ENCODE measurements around the gene IRX6.

Gene IRX6

DNA sequence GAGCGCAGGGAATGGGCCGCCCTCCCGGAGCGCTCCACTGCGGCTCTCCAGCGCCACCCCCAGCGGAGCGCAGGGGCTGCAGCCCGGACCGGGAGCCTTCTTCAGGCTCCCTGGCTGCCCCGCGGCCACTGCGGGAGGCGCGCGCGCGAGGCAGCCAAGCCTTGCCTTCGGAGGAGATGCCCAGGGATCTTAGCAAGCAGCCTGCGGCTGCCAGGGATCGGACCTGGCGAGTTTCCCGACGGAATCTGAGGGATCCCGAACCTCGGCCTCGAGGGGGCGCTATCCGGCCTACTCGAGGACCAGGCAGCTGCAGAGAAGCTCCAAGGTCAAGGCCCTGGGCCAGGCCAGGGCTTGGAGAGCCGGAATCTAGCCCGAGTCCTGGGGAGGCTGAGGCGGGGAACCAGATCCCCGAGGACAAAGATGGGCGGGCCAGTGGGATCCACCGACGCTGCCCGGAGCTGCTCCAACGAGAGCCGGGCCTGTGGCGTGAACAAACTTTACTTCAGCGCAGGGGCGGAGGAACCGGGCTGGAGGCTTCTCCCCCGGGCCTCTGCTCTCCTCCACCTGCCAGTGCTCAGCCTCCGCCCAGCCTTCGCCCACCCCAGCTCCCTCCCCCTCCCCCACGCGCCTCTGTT is at the start of gene IRX6:
TSS of gene IRX6 (plus strand) at position 567 of the 635 bp plus-strand sequence. CDS start 889 bp downstream, outside the sequence.
- no peak for DNase-seq (ENCODE audit: low read depth in 2 of 2)

DNA sequence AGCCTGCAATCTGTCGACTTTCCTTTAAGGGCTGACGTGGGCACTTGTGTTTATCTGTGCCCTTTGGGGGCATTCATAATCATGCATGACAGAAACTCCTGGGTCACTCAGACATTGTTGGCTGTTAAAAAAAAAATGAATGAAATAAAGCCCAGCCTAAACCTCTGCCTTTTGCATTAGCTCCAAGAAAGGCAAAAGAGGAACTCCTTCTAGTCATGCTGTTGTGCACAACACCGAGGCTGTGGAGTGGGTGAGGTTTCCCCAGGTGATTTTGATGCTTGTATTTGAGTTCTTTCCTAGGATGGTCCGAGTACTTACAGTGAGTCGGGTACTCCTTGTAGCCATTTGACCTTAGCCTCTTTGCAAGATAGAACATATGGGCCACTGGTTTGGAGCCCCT is 49.6 kb upstream of the IRX6 start:
- no peak for DNase-seq (ENCODE audit: low read depth in 2 of 2)

DNA sequence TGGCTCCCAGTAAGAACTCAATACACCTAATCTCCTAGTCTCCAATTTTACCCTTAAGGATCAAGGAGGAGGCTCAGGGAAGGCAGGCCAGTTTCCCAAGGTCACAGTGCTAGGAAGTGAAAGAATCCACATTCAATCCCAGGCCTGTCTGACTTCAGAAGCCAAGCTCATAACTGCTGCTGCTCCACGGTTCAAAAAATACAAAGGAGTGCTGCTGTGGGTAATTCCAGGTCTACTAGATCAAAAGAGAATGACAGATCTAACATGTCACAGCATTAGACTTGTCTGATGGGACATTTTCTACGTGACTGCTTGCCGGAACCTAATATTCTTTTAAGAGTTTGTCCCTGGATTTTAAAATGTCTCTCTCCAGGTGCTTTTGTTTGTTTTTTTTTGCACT is 48.8 kb upstream of the IRX6 start:
- DNase-seq (ENCODE audit: low read depth in 2 of 2): no peak

DNA sequence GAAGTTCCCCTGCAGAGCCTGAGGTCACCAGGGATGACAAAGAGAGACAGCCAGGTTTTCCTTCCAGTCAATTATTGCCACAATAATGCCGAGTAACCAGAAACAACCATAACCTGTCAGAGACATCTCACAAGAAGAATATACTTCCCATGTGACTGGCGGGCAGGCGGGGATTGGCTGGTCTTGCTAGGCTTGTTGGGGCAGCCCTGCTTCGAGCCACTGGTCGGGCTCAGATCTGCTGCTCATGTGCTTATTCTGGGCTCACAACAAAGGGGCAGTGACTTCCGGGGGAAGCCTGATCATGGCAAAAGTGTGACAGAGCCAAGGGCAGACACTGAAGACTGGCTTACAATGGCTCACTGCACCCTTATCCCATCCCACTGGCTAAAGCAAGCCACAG is 48.1 kb upstream of the IRX6 start:
- DNase-seq (ENCODE audit: low read depth in 2 of 2): no peak

DNA sequence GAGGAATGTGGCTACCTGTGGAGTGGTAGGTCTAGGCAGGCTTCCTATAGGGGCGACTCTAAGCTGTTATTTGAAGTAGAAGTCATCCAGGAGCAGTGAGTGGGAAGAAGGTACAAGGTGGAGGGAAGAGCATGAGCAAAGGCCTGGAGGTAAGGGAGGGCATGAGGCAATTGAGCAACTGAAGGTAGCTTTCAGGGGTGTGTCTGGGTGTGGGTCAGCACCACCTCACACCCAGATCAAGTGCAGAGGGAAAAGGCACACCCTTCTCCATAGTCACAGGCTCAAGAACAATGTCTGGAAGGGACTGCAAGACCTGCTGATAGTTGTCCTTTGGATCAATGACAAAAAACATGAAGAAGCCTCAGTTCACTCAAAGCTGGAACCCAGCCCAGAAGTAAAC is 46.5 kb upstream of the IRX6 start:
- no peak for DNase-seq (ENCODE audit: low read depth in 2 of 2)

DNA sequence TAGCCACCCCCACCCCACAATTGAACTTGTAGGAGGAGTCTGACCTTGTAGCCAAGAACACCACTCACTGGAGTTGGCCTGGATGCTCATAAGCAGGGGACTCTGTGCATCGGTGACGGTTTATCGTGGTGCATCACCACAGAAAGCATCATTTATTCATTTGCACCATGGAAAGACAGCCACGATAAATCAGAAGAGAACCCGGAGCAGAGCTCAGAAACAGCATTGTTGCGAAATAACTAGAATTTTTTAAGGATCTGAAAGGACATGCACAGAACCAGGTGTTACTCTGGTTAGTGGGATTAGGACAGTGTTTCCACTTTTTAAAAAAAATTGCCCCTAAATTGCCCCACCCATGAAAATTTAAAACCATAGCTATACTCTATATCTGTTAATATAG is 44.4 kb upstream of the IRX6 start:
- DNase-seq (ENCODE audit: low read depth in 2 of 2): no peak

DNA sequence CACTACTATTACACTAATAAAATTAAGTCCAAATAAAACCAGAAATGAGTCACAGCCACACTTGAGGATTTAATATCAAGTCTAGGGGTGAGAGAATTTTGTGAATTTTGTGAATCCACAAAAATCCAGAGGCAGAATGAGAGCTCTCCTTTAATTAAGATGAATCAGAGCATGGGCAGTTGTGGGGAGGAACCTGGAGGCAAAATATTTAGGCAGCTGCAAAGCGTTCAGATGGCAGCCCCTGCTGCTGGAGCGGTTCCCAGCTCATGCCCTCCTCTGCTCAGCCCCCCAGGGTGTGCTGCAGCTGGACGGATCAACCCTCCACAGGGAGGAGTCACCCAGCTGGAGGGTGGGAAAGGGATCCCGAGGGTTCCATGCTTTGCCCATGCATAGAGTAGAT is 43.4 kb upstream of the IRX6 start:
- no peak for DNase-seq (ENCODE audit: low read depth in 2 of 2)

DNA sequence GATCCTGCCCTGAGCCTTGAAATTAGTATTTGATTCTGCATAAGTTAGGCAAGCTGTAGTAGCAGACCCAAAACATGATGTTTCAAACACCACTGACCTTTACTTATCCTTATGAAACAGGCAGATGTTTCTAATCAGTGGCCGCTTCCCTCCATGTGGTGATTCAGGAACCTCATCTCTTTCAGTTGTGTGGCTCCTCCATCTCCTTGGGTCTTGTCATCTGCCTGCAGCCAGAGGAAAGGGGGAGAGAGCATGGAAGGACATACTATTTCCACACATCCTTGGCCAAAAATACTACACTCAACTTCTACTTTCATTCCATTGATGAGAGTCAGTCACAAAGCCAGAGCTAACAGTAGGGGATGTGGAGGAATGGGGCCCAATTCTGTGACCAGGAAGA is 41.6 kb upstream of the IRX6 start:
- no peak for DNase-seq (ENCODE audit: low read depth in 2 of 2)

DNA sequence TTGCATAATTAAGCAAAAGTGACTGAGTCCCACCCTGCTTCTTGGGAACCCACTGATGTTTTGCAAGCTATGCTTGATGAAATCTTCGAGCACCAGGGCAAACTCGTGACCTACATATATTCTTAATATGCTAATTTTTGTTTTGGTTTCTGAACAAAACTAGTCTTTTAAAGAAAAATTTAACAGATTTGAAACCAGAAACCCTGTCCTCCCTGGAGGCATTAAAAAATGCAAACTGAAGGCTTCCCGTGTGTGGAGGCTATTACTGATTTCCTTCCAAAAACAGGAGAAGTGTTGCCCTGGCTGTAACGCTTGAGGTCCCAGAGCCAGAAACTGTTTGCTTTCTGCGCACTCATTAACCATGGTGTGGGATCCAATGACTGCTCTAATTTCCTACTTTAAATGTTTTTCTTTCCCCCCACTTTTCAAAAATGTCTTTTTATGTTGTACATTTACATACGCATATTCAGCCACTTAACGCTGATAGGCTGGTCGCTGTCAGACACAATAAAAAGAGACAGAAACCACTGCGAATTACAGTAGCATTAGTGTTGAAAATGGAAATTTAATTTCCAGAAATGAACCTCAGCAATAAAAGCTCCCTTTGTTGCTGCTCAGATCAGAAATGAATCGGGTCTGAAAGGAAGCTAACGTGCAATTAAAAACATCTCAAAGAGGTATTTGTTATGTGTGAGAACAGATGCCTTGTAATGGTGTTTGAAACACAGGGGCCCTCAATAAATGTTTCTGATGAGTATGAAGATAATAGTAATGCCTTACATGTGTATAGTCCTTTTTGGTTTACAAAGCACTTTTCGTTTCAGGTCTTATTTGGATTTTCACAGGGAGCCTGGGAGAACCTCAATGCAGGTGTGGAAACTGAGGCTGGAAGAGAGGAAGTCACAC is 39.9 kb upstream of the IRX6 start:
- no peak for DNase-seq (ENCODE audit: low read depth in 2 of 2)

DNA sequence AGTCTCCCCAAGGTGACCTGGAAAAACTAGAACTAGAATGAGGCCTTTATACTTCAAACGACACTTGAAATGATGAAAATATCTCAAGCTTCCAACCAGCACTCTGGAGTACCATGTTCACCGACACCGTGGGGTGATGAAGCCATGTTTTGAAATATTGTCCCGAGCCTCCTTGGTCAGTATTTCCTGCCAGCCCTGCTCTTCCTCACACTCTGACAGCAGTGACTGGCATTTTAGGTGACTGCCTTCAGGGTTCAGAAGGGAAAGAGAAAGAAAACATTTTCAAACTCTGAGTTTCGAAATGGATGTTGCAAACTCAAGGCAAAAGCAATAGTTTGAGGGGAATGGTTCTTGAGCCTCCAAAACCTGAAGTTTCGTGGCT is 39.3 kb upstream of the IRX6 start:
- DNase-seq (ENCODE audit: low read depth in 2 of 2): no peak

DNA sequence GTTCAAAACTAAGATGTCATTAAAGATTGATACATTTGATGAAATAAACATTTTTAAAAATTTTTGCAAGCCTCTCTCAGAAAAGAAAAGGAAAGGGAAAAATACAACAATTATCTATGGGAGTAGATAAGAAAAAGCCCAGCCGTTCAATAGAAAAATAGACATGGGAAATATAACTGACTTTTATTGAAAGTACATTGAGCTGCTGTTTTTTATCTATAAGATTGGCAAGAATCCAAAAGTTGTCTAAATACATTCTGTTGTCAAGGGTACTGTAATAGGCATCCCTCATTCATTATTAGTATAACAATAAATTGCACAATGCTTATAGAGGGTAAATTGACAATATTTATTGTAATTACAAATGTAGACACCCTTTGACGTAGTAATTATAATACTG is 38.4 kb upstream of the IRX6 start:
- DNase-seq (ENCODE audit: low read depth in 2 of 2): no peak

DNA sequence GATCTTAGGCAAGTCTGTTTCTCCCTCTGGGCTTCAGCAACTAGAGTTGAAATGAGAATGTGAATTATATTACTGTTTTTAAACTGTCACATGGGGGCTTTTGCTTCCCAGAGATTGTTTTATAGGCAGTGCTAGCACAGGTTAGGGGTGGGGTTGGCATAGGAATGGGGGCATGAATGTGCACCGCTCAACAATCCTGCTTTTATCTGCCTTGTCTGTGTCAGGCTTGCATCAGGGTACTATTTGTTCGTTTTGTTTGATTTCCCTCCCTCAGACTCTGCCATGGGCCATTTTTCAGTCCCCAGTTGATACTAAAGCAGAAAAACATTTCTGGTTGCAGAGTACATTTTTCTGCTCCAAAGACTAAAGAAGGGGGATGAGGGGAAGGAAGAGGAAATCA is 34.6 kb upstream of the IRX6 start:
- DNase-seq (ENCODE audit: low read depth in 2 of 2): no peak

DNA sequence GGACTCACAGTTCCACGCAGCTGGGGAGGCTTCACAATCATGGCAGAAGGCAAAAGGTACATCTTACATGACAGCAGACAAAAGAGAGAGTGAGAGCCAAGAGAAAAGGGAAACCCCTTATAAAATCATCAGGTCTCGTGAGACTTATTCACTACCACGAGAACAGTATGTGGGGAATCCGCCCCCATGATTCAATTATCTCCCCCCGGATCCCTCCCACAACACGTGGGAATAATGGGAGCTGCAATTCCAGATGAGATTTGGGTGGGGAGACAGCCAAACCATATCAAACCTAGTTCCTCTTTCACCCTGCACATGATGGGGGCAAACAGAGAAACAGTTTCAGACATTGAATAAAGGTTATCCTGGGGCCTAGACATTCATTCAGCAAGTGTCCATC is 32.2 kb upstream of the IRX6 start:
- no peak for DNase-seq (ENCODE audit: low read depth in 2 of 2)

DNA sequence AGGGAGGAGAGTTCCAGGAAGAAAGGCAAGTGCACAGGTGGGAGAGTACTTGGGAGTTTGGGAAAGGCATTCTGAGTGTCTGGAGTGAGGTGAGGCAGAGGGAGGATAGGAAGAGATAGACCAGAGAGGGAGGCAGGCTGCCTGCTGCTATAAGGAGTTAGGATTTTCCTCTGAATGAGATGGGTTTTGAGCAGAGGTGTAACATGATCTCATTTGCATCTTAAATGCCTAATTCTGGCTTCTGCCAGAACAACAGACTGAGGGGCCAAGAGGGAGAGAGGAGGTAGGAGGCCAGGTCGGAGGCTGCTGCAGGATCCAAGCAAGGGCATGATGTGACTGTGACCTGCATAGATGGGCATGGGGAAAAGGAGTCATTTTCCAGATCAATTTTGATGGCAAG is 31.5 kb upstream of the IRX6 start:
- no peak for DNase-seq (ENCODE audit: low read depth in 2 of 2)

DNA sequence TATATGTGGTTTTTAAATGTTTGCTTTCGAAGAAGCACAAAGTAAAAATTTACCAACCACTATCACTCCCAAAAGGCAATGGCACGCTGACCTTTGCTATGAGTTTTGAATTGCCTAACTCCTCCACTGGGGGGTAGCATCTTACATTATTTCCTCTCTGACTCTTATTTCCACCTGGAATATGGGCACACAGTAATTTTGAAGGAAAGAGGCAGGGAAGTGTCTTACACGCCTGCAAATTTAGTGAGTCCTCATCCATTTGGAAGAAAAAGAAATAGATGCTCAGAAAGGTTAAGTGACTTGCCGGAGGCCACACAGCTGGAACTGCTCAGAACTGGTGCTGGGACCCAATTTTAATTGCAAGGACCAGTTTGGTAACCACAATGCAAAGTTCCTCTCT is 29.9 kb upstream of the IRX6 start:
- no peak for DNase-seq (ENCODE audit: low read depth in 2 of 2)

DNA sequence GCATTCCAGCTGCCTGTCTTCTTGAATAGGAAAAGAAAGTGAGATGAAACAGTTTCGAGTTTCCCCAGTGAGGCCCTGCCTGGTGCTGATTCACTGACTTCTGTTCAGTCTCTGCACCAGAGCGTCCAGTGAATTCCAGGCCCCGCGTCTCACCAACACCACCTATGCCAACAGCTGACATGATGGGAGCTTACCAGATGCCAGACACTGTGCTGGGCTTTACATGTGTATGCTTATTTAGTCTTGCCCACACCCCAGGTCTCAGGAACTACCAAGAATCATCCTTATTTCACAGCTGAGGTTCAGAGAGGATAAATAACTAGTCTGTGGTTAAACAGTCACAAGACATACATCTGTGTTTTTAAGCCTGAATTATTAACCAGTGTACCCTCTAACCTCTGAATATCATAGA is 29.1 kb upstream of the IRX6 start:
- DNase-seq (ENCODE audit: low read depth in 2 of 2): no peak

DNA sequence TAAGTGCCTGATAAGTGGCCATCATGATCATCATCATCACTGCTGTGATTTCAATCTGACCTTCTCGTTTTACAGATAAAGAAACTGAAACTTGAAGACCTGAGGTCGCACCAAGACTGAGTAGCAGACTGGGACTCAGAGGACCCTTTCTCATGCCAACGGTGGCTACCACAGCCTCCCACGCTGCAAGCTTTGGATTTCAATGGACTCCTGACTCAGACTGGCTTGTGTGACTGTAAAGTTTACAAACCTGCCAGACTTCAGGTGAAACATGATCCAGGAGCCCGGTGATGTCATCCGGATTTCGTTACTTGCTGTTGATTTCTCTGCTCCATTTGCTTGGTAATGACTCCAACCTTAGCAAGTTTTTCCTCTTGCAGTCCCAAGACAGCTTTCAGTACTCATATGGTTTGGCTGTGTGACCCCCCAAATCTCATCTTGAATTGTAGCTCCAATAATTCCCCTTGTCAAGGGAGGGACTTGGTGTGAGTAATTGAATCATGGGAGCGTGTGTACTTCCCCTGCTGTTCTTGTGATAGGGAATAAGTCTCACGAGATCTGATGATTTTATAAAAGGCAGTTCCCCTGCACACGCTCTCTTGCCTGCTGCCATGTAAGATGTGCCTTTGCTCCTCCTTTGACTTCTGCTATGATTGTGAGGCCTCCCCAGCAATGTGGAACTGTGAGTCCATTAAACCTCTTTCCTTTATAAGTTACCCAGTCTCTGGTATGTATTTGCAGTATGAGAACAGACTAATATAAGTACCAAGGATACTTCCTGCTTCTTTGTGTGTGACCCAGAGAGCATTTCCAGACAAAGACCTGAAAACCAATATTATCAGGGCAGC is 26.7 kb upstream of the IRX6 start:
- DNase-seq (ENCODE audit: low read depth in 2 of 2): no peak

DNA sequence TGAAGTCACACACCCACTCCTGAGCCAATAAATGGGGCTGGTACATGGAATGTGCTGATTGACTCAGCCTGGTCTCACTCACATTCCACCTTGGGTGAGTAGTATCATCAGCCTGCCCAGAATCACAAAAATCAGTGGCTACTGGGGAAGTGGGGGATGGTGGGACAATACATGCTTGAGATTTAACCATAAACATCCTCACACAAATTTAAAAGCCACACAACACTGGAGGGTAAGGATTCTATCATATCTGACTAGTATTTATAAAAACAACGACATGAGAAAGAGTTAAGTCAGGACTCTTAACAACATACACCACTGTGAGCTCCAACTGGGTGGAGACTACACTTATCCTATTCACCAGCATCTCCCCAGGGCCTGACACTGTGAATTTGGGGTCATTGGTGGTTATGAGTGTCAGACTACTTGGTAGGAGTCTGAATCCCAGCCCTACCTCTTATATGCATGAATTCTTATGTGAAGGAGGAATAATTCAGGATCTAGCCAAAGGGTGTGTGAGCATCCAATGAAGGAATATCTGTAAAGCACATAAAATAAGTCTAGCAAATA is 26.0 kb upstream of the IRX6 start:
- no peak for DNase-seq (ENCODE audit: low read depth in 2 of 2)

DNA sequence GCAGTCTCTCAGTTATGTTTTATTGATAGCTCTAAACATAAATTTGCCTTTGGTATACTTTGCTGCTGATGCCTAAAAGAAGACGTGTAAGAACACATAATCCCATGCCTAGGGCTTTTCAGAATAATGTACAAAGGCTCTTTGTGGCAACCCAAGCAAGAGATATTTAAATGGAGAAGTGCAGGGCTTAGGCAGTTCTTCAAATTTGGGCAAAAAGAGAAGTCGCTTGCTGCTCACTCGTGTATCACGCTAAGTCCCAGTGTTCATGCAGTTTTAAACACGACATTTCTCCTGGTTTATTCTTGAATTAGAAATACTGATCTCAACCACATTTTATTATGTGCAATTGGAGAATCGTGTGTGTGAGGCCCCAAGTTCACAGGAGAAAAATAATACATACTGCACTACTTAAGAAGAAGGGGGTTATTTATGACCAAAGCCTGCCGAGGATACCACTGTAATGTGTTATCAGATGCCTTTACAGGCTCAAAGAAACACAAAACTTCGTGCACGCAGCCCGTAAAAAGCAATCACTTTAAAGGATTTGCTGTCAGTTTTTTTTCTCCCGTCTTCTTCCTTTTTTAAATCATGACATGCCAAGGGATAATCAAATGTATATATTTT is 22.5 kb upstream of the IRX6 start:
- no peak for DNase-seq (ENCODE audit: low read depth in 2 of 2)

DNA sequence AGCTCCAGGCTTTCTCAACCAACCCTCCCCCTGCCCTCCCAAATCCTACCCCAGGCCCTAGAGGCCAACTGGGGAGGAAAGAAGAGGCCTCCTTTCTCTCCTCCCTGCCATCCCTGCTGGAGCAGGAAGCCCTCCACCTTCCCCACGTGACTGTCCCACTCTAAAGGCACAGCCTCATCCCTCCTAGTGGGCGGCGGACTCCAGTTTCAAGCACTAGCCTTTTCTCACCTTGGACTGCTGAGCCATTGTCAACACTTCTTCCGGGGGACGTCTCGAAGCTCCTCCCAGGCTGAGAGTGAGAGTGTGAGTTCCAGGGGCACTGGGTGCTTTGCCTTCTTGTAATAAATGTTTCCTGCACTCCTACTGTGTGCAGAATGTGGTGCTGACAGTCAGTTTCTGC is 21.4 kb upstream of the IRX6 start:
- no peak for DNase-seq (ENCODE audit: low read depth in 2 of 2)

DNA sequence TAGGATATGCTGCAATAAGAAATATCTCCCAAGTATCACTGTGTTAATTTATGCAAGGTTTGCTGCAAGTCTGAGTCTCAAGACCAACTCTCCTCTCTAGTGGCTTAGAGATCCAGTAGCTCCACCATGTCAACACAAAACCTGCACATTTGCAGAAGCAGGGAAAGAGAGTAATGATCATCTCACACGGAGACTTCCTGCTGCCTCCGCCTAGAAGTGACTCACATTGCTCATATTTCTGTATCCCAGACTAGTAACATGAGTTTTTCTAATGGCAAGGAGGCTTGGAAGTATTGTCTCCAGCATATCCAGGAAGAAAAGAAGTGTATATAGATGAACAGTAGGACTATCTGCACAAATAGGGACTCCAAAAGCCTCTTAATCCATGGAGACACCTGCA is 15.0 kb upstream of the IRX6 start:
- DNase-seq (ENCODE audit: low read depth in 2 of 2): no peak

DNA sequence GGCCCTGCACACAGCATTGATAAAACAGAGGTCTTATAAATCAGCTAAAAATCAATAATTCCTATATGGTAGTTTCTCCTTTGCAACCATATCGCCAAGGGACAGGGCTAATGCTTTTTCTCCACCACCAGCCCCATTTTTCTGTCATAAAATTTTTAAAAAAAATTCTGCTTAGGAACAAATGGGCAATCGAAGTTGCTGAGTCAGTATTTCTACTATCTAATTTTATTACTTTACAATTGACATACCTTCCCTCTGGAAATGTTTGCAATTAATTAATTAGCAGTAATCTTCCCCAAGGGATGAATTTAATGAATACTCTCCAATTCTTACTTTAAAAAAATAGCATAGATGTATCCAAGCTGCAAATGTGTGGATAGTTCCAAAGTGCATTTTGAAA is 1.7 kb upstream of the IRX6 start:
- no peak for DNase-seq (ENCODE audit: low read depth in 2 of 2)

Data from stimulated activated CD8-positive, alpha-beta memory T cell treated with anti-CD3 and anti-CD28 coated beads, Interleukin-7, amount 100 ng/mL, for 4 hours (primary cell).